Peyer's patch (tissue), 4 donors: ENCODE measurements around the gene TBL1X.

Source experiments
- CTCF ChIP-seq, 6 experiments: fragments of 450-650 bp in 4 of 6; fragments of 200-600 bp in 2 of 6; sonication (generic) in 1 of 6; IDR thresholded peaks; one replicate each; pipeline ENCODE4 v1.5.1; 2017 to 2019; ENCODE audit warnings: antibody characterized with exemption in 6 of 6, mild to moderate bottlenecking in 3 of 6, moderate library complexity in 1 of 6
- POLR2A ChIP-seq, 2 donors: fragments of 450-650 bp; IDR thresholded peaks; one replicate each; pipeline ENCODE4 v1.5.1; 2017; ENCODE audit warnings: antibody characterized with exemption in 2 of 2, mild to moderate bottlenecking in 2 of 2, moderate library complexity in 2 of 2

DNA sequence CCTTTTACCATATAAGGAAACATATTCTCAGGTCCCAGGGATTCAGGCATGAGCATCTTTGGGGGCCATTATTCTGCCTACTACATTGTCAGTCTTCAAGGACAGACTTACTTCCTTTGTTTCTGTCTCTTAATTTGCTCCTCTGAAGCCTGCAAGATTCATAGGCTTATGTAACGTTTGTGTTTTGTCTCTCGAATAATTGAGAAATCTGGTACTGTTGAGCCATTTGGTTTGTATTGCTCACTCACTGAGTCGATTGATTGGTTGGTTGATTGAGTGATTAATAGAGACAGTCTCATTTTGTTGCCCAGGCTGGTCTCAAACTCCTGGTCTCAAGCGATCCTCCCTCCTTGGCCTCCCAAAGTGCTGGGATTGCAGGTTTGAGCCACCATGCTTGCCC is 23.7 kb downstream of the TBL1X start:
- no peak for TF ChIP-seq CTCF (IDR thresholded peaks at IDR 0.05)
- TF ChIP-seq POLR2A (IDR thresholded peaks at IDR 0.05), result no peak
